A549 (cell line): ENCODE measurements around the gene SNAPIN.

Experiments used
- CHD2 ChIP-seq: fragments of 150-350 bp; IDR thresholded peaks from 2 replicates; pipeline ENCODE4 v1.6.1; 2014; ENCODE audit warnings: low read length; ENCODE audit not compliant: partially characterized antibody
- EP300 ChIP-seq, 2 experiments: fragments of >200 bp; sonication (Bioruptor Twin); formaldehyde crosslinking; IDR thresholded peaks; 2 replicates in 1 of 2; 3 replicates in 1 of 2; pipeline ENCODE4 v1.6.1; 2016 to 2017
- RNF2 ChIP-seq: fragments of 200-600 bp; sonication (generic); IDR thresholded peaks from 2 replicates; pipeline ENCODE4 v1.6.1; 2016; ENCODE audit warnings: low read depth, mild to moderate bottlenecking, antibody characterized with exemption, moderate library complexity, borderline replicate concordance
- TF ChIP-seq, protein P1 (sequence below): fragments of >200 bp; sonication (Bioruptor Twin); formaldehyde crosslinking; IDR thresholded peaks from 3 replicates; pipeline ENCODE4 v1.5.1; 2016
- TF ChIP-seq, protein P2 (sequence below): fragments of >200 bp; sonication (Bioruptor Twin); formaldehyde crosslinking; IDR thresholded peaks from 3 replicates; pipeline ENCODE4 v1.6.1; 2016
- TF ChIP-seq, protein P3 (sequence below): fragments of 450-650 bp; IDR thresholded peaks from 2 replicates; pipeline ENCODE4 v1.6.1; 2014; ENCODE audit warnings: antibody characterized with exemption

DNA sequence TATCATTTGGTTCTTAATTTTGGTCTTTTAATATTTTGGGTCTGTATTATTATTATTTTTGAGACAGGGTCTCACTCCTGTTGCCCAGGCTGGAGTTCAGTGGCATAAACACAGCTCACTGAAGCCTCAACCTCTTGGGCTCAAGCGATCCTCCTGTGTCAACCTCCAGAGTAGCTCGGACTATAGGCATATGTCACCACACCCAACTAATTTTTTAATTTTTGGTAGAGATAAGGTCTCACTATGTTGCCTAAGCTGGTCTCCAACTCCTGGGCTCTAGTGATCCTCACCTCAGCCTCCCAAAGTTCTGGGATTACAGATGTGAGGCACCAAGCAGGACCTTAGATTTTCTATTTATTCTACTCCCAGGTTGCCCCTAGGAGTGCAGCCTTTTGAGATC lies 15.0 kb downstream of the SNAPIN start:
- TF ChIP-seq, protein P1, sequence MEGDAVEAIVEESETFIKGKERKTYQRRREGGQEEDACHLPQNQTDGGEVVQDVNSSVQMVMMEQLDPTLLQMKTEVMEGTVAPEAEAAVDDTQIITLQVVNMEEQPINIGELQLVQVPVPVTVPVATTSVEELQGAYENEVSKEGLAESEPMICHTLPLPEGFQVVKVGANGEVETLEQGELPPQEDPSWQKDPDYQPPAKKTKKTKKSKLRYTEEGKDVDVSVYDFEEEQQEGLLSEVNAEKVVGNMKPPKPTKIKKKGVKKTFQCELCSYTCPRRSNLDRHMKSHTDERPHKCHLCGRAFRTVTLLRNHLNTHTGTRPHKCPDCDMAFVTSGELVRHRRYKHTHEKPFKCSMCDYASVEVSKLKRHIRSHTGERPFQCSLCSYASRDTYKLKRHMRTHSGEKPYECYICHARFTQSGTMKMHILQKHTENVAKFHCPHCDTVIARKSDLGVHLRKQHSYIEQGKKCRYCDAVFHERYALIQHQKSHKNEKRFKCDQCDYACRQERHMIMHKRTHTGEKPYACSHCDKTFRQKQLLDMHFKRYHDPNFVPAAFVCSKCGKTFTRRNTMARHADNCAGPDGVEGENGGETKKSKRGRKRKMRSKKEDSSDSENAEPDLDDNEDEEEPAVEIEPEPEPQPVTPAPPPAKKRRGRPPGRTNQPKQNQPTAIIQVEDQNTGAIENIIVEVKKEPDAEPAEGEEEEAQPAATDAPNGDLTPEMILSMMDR, result no peak
- TF ChIP-seq CHD2, result no peak
- TF ChIP-seq, protein P2, sequence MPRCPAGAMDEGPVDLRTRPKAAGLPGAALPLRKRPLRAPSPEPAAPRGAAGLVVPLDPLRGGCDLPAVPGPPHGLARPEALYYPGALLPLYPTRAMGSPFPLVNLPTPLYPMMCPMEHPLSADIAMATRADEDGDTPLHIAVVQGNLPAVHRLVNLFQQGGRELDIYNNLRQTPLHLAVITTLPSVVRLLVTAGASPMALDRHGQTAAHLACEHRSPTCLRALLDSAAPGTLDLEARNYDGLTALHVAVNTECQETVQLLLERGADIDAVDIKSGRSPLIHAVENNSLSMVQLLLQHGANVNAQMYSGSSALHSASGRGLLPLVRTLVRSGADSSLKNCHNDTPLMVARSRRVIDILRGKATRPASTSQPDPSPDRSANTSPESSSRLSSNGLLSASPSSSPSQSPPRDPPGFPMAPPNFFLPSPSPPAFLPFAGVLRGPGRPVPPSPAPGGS, result no peak
- TF ChIP-seq, protein P3, sequence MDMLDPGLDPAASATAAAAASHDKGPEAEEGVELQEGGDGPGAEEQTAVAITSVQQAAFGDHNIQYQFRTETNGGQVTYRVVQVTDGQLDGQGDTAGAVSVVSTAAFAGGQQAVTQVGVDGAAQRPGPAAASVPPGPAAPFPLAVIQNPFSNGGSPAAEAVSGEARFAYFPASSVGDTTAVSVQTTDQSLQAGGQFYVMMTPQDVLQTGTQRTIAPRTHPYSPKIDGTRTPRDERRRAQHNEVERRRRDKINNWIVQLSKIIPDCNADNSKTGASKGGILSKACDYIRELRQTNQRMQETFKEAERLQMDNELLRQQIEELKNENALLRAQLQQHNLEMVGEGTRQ, result no peak
- TF ChIP-seq RNF2, result no peak
- no peak for TF ChIP-seq EP300 (IDR thresholded peaks at IDR 0.05)
